A549 (cell line): ENCODE results near the gene C14orf119. TPM values are rescaled to one million over a fixed set of nuclear protein-coding genes. Genes with fewer than 3 reads are reported as not detected.

ENCODE experiments used
- ATAC-seq, 2 experiments: fragments of 200-7000 bp in 1 of 2; fragments of >200 bp in 1 of 2; cut with Nextera tagmentation in 1 of 2; cut with Tn5 transposase in 1 of 2; 3 replicates each; pipeline versions ENCODE4 v1.8.0 to v1.9.1; 2018 to 2020; ENCODE audit warnings: mild to moderate bottlenecking in 1 of 2, moderate library complexity in 1 of 2
- CTCF ChIA-PET: fragments of 300-600 bp; sonication (Branson Sonifier 250); formaldehyde crosslinking; extraction: SDS; loops from one replicate; lab custom pipeline; 2021; ENCODE audit warnings: antibody characterized with exemption, inconsistent platforms; lab: Yijun Ruan, JAX
- POLR2A ChIA-PET: fragments of 350-600 bp; formaldehyde crosslinking; extraction: SDS; loops from one replicate; lab custom pipeline; 2021; ENCODE audit warnings: antibody characterized with exemption, inconsistent platforms; lab: Yijun Ruan, JAX
- DNase-seq, 2 experiments: peaks; one replicate each; pipeline versions ENCODE4 v3.0.0 to v3.0.0-alpha.2; 2011 to 2016; ENCODE audit warnings: low read depth in 1 of 2, low spot score in 1 of 2
- FAIRE-seq: peaks from 2 replicates; lab custom pipeline; 2011; peaks lifted over from hg19 to GRCh38; lab: Jason Lieb, UNC
- H3K27ac ChIP-seq, 2 experiments: fragments of >200 bp; sonication (Bioruptor Twin); formaldehyde crosslinking; 3 replicates each; pipeline ENCODE4 v1.5.1; 2016 to 2017
- H3K4me1 ChIP-seq: fragments of >200 bp; sonication (Bioruptor Twin); formaldehyde crosslinking; 3 replicates; pipeline ENCODE4 v1.6.1; 2016
- H3K4me2 ChIP-seq: fragments of >200 bp; sonication (Bioruptor Twin); formaldehyde crosslinking; 3 replicates; pipeline ENCODE4 v1.6.1; 2016
- H3K4me3 ChIP-seq: fragments of >200 bp; sonication (Bioruptor Twin); formaldehyde crosslinking; 3 replicates; pipeline ENCODE4 v1.5.1; 2016
- H3K9me3 ChIP-seq: fragments of >200 bp; sonication (Bioruptor Twin); formaldehyde crosslinking; 3 replicates; pipeline ENCODE4 v1.6.1; 2016
- CBX8 ChIP-seq: fragments of 200-600 bp; sonication (generic); IDR thresholded peaks from 2 replicates; pipeline ENCODE4 v1.6.1; 2016
- CEBPB ChIP-seq, 2 experiments: fragments of >200 bp in 1 of 2; sonication (Bioruptor Twin) in 1 of 2; formaldehyde crosslinking in 1 of 2; IDR thresholded peaks; 2 replicates each; pipeline ENCODE4 v1.6.1; 2012 to 2016
- HEYL ChIP-seq: fragments of 250-450 bp; sonication (Bioruptor Pico); IDR thresholded peaks from 2 replicates; pipeline ENCODE4 v1.8.0; 2021; ENCODE audit warnings: mild to moderate bottlenecking, moderate library complexity
- HOXB5 ChIP-seq: fragments of 250-450 bp; sonication (Bioruptor Pico); IDR thresholded peaks from 2 replicates; pipeline ENCODE4 v1.5.0; 2020; ENCODE audit warnings: mild to moderate bottlenecking, moderate library complexity
- MAZ ChIP-seq: fragments of 150-350 bp; IDR thresholded peaks from 2 replicates; pipeline ENCODE4 v1.6.1; 2014; ENCODE audit warnings: antibody characterized with exemption, low read depth, low read length, borderline replicate concordance
- PHF8 ChIP-seq: fragments of 200-600 bp; sonication (generic); IDR thresholded peaks from 2 replicates; pipeline ENCODE4 v1.6.1; 2016; ENCODE audit warnings: low read depth, mild to moderate bottlenecking, antibody characterized with exemption, moderate library complexity, borderline replicate concordance
- RARB ChIP-seq: fragments of 250-450 bp; sonication (Bioruptor Pico); IDR thresholded peaks from 2 replicates; pipeline ENCODE4 v1.8.0; 2021; ENCODE audit warnings: mild to moderate bottlenecking, moderate library complexity
- SREBF2 ChIP-seq: fragments of 450-650 bp; IDR thresholded peaks from 2 replicates; pipeline ENCODE4 v1.6.1; 2014; ENCODE audit warnings: mild to moderate bottlenecking, moderate library complexity
- TP53 ChIP-seq: fragments of 250-450 bp; sonication (Bioruptor Pico); IDR thresholded peaks from 2 replicates; pipeline ENCODE4 v1.5.0; 2021; ENCODE audit warnings: mild to moderate bottlenecking, moderate library complexity
- ZFP36 ChIP-seq: fragments of 450-650 bp; IDR thresholded peaks from 2 replicates; pipeline ENCODE4 v1.6.1; 2014; ENCODE audit warnings: borderline replicate concordance; ENCODE audit not compliant: partially characterized antibody
- ZNF302 ChIP-seq: fragments of 250-450 bp; sonication (Bioruptor Pico); IDR thresholded peaks from 2 replicates; pipeline ENCODE4 v1.9.0; 2021; ENCODE audit warnings: inconsistent platforms, mild to moderate bottlenecking, moderate library complexity
- ZSCAN20 ChIP-seq: fragments of 250-450 bp; sonication (Bioruptor Pico); IDR thresholded peaks from 2 replicates; pipeline ENCODE4 v1.8.0; 2022; ENCODE audit warnings: mild to moderate bottlenecking, moderate library complexity
- WGBS: methylation state at CpG from one replicate; pipeline ENCODE4 v1.1.6; 2017; ENCODE audit errors: missing lambda C conversion rate; 5-methylcytosine and 5-hydroxymethylcytosine counted together
- polyA plus RNA-seq, 4 experiments: library from polyadenylated mRNA; depleted of rRNA in 3 of 4; stranded (reverse); fragments of >200 nt; fragmentation: RNase III in 1 of 4; extraction: RNeasy Plus Mini Kit Qiagen cat#74134 plus additional on column Dnase treatment in 1 of 4; gene quantifications; 2 replicates in 3 of 4; 3 replicates in 1 of 4; pipeline ENCODE4 v1.2.3, GENCODE V29; 2011 to 2017
- TF ChIP-seq, protein P1 (sequence below): fragments of >200 bp; sonication (Bioruptor Twin); formaldehyde crosslinking; IDR thresholded peaks from 2 replicates; pipeline ENCODE4 v1.6.1; 2016
- TF ChIP-seq, protein P2 (sequence below): fragments of 250-450 bp; sonication (Bioruptor Pico); IDR thresholded peaks from 2 replicates; pipeline ENCODE4 v1.5.0; 2020; ENCODE audit warnings: low read depth, mild to moderate bottlenecking, moderate library complexity
- TF ChIP-seq, protein P3 (sequence below): IDR thresholded peaks from 2 replicates; pipeline ENCODE4 v1.6.1; 2012
- TF ChIP-seq, protein P4 (sequence below): fragments of 150-350 bp; IDR thresholded peaks from 2 replicates; pipeline ENCODE4 v1.6.1; 2014; ENCODE audit warnings: low read depth, mild to moderate bottlenecking, low read length
- TF ChIP-seq, protein P5 (sequence below): fragments of 200-600 bp; sonication (generic); IDR thresholded peaks from 2 replicates; pipeline ENCODE4 v1.6.1; 2016; ENCODE audit warnings: antibody characterized with exemption, mild to moderate bottlenecking, moderate library complexity

Gene C14orf119
- polyA plus RNA-seq, 2 of the 4 experiments (the other 2 are of a cell fraction): 82.5 to 102 TPM

DNA sequence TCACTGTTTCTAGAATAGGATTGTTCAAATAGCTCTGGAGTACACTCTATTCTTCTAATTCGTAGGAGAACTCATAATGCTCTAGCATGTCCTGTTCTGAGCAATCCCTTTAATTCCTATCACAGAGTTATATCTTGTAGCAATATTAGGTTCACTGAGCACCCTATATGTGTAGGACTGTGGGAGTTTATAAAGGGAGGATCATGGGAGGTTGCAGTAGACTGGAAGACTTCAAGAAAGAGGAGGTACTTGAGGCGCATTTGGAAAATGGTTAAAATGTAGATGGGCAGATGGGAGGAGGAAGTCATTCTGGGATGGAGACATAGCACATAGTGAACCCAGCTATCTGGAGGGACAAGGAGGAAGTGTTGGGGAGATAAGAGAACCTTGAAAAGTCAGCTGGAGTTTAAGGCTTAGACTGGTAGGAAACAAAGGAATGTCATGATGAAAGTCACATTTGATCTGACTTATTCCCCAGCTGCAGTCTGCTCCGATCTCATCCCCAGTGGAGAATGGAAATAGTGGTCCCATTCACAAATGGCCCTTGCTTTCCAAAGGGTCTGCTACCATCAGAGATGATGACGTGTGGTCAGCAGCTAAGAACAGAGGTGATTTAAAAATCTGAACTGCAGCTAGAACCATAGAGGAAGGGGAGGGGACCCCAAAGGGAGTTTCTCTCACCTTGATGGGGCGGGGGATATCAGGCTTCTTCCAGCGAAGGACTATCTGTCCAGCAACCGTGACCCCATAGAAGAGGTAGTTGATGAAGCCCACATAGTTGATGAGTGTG lies 33.9 kb downstream of the C14orf119 start:
- H3K4me2 ChIP-seq: no peak overlapping the region

DNA sequence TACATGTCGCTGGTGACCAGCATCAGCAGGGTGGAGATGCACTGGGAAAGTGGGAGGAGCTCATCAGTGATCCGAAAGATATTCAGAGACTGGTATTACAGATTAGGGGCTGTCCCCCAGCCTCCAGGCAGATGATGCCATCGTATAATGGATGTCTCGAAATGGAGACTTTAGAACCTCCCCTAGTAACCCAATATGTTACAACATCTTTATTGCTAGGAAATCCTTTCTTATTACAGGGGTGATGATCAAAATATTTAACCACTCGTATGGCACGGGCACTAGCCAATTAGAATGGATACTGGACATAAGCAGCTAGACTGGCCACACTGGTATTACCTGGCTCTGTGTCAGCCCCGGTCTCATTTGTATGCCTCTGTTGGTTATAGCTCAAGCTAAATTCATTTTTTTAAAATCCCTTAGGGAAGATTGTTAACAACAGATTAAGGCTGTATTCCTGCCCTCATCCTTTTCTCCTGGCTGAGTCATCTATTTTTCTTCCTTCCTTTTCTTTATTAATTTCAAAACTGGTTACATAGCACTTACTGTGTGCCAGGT lies 34.5 kb downstream of the C14orf119 start:
- H3K4me1 ChIP-seq: no peaks in the 10 kb centered on the region
- no peak overlapping the region for H3K27ac ChIP-seq
- TF ChIP-seq, protein P1, sequence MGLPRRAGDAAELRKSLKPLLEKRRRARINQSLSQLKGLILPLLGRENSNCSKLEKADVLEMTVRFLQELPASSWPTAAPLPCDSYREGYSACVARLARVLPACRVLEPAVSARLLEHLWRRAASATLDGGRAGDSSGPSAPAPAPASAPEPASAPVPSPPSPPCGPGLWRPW: no peak
- TF ChIP-seq, protein P2, sequence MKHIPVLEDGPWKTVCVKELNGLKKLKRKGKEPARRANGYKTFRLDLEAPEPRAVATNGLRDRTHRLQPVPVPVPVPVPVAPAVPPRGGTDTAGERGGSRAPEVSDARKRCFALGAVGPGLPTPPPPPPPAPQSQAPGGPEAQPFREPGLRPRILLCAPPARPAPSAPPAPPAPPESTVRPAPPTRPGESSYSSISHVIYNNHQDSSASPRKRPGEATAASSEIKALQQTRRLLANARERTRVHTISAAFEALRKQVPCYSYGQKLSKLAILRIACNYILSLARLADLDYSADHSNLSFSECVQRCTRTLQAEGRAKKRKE (CRISPR knock-in tag): no peak
- TF ChIP-seq, protein P3, sequence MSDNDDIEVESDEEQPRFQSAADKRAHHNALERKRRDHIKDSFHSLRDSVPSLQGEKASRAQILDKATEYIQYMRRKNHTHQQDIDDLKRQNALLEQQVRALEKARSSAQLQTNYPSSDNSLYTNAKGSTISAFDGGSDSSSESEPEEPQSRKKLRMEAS: no peak
- TF ChIP-seq, protein P4, sequence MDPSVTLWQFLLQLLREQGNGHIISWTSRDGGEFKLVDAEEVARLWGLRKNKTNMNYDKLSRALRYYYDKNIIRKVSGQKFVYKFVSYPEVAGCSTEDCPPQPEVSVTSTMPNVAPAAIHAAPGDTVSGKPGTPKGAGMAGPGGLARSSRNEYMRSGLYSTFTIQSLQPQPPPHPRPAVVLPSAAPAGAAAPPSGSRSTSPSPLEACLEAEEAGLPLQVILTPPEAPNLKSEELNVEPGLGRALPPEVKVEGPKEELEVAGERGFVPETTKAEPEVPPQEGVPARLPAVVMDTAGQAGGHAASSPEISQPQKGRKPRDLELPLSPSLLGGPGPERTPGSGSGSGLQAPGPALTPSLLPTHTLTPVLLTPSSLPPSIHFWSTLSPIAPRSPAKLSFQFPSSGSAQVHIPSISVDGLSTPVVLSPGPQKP: no peak
- TF ChIP-seq CEBPB (IDR thresholded peaks at IDR 0.05) (no peak), HOXB5 (CRISPR knock-in tag) (no peak), ZSCAN20 (CRISPR knock-in tag) (no peak), CBX8 (no peak), ZNF302 (CRISPR knock-in tag) (no peak), SREBF2 (no peak), MAZ (no peak), HEYL (CRISPR knock-in tag) (no peak), TP53 (CRISPR knock-in tag) (no peak), RARB (no peak)
- TF ChIP-seq, protein P5, sequence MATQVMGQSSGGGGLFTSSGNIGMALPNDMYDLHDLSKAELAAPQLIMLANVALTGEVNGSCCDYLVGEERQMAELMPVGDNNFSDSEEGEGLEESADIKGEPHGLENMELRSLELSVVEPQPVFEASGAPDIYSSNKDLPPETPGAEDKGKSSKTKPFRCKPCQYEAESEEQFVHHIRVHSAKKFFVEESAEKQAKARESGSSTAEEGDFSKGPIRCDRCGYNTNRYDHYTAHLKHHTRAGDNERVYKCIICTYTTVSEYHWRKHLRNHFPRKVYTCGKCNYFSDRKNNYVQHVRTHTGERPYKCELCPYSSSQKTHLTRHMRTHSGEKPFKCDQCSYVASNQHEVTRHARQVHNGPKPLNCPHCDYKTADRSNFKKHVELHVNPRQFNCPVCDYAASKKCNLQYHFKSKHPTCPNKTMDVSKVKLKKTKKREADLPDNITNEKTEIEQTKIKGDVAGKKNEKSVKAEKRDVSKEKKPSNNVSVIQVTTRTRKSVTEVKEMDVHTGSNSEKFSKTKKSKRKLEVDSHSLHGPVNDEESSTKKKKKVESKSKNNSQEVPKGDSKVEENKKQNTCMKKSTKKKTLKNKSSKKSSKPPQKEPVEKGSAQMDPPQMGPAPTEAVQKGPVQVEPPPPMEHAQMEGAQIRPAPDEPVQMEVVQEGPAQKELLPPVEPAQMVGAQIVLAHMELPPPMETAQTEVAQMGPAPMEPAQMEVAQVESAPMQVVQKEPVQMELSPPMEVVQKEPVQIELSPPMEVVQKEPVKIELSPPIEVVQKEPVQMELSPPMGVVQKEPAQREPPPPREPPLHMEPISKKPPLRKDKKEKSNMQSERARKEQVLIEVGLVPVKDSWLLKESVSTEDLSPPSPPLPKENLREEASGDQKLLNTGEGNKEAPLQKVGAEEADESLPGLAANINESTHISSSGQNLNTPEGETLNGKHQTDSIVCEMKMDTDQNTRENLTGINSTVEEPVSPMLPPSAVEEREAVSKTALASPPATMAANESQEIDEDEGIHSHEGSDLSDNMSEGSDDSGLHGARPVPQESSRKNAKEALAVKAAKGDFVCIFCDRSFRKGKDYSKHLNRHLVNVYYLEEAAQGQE: no peak
- H3K4me2 ChIP-seq: no peak overlapping the region
- ChIA-PET POLR2A (no interaction called here), CTCF (interaction anchor here (0.9 to 24.2 kb wide), 7 partner anchors 9 to 252 kb away, joined by 3 to 848 read pairs (median 4); partner anchors contain the start of gene SLC7A8)
- FAIRE-seq (no peak), DNase-seq (no peak), ATAC-seq (no peak)
- H3K4me3 ChIP-seq: no peak overlapping the region
- no peaks in the 10 kb centered on the region for H3K9me3 ChIP-seq
- 55% methylated on average over 7 of the region's 7 CpGs for WGBS

More for the DNA sequence above, 33.9 kb downstream of the C14orf119 start:
- TF ChIP-seq PHF8 (no peak), ZFP36 (no peak)
- TF ChIP-seq, all 56 proteins: peak for 0
- Histone ChIP-seq H3K4me1 (no peaks in the 10 kb centered on the region), H3K27ac (no peak overlapping the region), H3K9me3 (no peaks in the 10 kb centered on the region), H3K4me3 (no peak overlapping the region)
- DNase-seq: no peak
- FAIRE-seq: no peak
- POLR2A ChIA-PET: no interaction called here
- ATAC-seq: no peak
- WGBS: 56% methylated on average over 7 of the region's 7 CpGs
- CTCF ChIA-PET: interaction anchor here (0.6 to 24.2 kb wide), 8 partner anchors 8 to 253 kb away, joined by 3 to 848 read pairs (median 4); partner anchors contain the start of gene SLC7A8
